ENCODE results near the gene HOXD9.

DNA sequence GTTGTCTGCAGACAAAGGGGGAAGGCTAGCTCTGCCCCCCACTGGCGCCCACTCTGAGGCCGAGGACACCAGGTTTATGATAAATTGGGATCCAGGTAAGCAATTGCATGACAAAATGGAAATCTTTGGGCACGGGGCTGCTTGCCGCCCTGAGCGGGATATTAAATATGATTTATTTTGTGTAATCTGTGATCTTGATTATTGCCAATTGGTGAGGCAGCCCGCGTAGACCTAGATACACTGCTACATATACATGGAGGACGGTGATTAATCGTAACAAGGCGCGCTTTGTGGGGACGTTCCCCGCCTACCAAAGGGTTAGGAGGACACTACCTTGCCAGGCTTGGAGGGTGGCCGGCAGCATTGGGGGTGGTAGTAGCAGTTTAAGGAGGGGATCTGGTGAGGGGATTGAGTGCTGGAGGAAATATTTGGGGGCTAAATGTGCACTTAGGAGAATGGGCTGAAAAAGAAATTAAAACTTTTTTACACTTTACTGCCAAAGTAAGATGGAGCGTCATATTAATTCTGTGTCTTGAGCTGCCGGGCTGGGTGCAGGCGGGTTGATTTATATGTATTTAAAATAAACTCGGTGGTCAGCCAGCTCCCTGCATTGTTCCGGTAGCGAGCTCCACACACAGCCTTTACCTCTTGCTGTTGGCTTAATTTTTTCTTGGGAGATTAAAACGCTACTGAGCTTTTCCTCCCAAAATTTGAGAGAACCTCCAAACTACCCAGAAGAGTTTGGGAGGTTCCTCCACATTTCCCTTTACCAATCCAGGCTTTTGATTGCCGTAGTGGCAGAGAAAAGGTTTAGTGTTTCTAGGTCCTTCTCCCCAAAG lies 38.7 kb downstream of the HOXD9 start:
- TF ChIP-seq, protein P1, sequence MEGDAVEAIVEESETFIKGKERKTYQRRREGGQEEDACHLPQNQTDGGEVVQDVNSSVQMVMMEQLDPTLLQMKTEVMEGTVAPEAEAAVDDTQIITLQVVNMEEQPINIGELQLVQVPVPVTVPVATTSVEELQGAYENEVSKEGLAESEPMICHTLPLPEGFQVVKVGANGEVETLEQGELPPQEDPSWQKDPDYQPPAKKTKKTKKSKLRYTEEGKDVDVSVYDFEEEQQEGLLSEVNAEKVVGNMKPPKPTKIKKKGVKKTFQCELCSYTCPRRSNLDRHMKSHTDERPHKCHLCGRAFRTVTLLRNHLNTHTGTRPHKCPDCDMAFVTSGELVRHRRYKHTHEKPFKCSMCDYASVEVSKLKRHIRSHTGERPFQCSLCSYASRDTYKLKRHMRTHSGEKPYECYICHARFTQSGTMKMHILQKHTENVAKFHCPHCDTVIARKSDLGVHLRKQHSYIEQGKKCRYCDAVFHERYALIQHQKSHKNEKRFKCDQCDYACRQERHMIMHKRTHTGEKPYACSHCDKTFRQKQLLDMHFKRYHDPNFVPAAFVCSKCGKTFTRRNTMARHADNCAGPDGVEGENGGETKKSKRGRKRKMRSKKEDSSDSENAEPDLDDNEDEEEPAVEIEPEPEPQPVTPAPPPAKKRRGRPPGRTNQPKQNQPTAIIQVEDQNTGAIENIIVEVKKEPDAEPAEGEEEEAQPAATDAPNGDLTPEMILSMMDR (IDR thresholded peaks at IDR 0.05; ENCODE audit: insufficient read depth, low read length) = no peak
- TF ChIP-seq, protein P2, sequence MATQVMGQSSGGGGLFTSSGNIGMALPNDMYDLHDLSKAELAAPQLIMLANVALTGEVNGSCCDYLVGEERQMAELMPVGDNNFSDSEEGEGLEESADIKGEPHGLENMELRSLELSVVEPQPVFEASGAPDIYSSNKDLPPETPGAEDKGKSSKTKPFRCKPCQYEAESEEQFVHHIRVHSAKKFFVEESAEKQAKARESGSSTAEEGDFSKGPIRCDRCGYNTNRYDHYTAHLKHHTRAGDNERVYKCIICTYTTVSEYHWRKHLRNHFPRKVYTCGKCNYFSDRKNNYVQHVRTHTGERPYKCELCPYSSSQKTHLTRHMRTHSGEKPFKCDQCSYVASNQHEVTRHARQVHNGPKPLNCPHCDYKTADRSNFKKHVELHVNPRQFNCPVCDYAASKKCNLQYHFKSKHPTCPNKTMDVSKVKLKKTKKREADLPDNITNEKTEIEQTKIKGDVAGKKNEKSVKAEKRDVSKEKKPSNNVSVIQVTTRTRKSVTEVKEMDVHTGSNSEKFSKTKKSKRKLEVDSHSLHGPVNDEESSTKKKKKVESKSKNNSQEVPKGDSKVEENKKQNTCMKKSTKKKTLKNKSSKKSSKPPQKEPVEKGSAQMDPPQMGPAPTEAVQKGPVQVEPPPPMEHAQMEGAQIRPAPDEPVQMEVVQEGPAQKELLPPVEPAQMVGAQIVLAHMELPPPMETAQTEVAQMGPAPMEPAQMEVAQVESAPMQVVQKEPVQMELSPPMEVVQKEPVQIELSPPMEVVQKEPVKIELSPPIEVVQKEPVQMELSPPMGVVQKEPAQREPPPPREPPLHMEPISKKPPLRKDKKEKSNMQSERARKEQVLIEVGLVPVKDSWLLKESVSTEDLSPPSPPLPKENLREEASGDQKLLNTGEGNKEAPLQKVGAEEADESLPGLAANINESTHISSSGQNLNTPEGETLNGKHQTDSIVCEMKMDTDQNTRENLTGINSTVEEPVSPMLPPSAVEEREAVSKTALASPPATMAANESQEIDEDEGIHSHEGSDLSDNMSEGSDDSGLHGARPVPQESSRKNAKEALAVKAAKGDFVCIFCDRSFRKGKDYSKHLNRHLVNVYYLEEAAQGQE (IDR thresholded peaks at IDR 0.05; ENCODE audit: insufficient replicate concordance, low read depth) = no peak
- TF ChIP-seq SPI1 (IDR thresholded peaks at IDR 0.05; ENCODE audit: borderline replicate concordance, low read depth) (no peak), POLR2AphosphoS5 (IDR thresholded peaks at IDR 0.05; ENCODE audit: low read depth) (no peak), GABPA (IDR thresholded peaks at IDR 0.05; ENCODE audit: low read depth) (no peak)

Measured in HL-60 (cell line).